Stromal cell of bone marrow (primary cell): Measurements from ENCODE around the gene CPNE6.

Experiments used
- DNase-seq: peaks from one replicate; pipeline ENCODE4 v3.0.0-alpha.2; 2012; ENCODE audit warnings: low read depth

CPNE6 gene

DNA sequence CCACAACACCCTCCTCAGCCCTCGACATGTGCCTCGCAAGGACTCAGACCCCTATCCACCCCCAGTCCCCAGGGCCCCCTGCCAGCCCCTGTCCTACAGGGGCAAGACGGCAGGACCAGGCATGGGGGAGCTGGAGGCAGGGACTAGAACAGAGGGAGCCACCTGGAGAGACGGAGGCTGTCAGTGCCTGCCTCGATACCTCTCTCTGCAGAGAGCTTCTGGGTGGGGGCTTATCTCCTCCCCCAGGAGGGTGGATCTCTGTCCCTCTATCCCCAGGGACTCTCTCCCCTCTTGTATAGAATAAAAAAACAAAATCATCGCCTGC lies 2.0 kb upstream of the CPNE6 start:
- no peak for DNase-seq

DNA sequence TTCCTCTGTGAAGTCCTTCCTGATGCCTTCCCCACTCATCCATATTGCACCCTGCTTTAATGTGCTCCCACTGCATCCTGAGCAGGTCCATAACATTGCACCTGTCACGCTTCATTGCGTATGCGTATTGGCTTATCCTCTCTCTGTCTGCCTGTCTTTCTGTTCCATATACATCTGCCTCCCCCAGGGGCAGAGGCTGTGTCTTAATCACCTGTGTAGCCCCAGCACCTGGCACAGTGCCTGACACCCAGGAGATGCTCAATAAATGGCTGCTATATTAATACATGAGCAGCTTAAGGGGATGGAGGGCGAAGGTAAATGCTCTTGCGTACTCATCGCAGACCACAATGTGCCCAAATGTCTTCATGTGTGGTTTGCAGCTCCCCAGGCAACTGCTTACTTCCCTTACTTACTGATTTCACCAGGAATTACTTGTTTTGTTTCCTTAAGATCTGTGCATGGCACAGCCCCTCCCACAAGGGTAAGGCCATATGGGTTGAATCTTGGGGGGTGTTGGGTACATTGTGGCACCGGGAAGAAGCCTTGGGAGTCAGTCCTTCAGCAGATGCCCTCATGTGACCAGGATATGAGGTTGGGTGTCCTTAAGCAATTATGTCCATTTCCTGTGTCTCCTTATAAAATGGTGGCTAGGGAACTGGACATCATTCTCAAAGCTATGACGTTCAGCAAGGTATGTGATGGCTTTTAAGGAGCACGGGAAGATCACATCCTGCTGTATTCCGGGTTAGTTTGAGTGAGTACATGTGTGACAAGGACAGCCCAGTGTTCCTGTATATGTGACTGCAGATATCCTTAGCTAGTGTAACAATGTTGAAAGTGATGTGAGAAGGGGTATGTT lies 848 bp upstream of the CPNE6 start:
- DNase-seq: no peak

DNA sequence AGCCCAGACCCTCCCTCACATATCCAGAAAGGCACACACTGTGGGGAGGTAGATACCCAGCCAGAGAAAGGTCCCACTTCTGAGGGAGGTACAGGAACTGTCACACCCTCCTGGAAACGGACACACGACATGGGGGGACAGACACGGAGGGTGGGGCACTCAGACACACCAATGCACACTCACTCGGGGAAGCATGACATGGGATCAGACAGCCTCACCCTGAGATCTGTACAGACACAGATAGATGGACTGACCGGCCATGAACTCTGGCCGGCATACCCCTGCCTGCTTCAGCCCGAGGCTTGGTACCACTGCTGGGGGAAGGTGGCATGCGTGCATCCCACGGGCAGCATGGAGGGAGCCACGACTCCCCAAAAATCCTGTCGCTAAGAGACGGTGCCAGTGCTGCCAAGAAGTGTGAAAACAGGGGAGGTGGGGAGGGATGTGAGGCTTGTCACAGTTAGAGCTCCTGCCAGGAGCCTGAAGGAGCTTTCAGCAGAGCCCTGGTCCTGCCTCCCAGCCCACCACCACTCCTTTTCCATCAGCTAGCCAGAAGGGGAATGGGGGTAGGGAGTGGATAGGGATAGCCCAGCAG lies 571 bp downstream of the CPNE6 start:
- no peak for DNase-seq

DNA sequence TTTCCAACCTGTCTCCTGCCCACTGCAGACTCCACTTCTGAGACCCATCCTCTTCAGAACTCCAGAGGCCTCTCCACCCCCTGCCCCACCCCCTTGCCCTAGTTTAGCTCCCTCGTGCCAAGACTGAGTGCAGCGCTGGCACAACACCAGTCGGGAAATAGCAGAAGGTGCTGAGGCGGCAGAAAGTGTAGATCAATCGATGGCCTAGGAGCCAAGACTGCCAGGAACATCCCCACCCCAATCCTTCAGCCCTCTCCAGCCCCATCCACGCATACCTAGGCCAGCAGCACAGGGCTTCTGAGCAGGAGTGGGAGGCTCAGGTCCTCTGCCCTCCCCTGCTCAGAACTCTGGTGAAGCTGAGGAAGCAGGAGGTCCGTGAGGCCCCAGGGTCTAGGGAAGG lies 1.1 kb downstream of the CPNE6 start:
- no peak for DNase-seq

DNA sequence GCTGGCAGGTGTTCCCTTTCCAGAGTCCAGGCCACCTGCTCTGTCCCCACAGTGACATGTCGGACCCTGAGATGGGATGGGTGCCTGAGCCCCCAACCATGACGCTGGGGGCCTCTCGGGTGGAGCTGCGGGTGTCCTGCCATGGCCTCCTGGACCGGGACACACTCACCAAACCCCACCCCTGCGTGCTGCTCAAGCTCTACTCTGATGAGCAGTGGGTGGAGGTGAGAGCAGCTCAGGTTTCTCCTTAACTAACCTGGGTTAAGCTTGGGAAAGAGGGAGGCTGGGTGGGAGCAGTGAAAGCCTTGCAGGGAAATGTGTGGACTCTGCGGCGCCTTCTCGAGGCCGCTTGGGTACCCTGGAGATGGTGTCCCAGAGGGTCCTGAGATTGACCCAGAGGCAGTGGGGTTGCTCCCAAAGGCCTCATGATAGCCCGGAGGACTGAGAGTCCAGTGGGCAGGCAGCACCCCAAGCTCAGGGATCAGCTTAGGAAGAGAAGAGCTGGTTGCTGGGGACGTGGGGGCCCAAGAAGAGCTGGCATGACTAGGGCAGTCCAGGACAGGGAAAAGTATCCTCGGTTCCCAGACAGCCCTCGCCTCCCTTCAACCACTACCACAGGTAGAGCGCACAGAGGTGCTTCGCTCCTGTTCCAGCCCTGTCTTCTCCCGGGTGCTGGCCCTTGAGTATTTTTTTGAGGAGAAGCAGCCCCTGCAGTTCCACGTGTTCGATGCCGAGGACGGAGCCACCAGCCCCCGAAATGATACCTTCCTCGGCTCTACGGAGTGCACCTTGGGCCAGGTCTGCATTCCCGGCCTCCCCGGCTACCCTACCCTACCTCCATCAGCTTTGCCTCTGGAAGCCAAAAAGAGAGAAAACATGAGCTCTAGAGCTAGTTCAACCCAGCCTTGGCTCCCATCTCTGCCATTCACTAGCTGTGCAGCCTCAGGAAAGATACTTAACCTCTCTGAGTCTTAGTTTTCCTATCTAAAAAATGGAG lies 1.8 kb downstream of the CPNE6 start:
- DNase-seq: no peak

DNA sequence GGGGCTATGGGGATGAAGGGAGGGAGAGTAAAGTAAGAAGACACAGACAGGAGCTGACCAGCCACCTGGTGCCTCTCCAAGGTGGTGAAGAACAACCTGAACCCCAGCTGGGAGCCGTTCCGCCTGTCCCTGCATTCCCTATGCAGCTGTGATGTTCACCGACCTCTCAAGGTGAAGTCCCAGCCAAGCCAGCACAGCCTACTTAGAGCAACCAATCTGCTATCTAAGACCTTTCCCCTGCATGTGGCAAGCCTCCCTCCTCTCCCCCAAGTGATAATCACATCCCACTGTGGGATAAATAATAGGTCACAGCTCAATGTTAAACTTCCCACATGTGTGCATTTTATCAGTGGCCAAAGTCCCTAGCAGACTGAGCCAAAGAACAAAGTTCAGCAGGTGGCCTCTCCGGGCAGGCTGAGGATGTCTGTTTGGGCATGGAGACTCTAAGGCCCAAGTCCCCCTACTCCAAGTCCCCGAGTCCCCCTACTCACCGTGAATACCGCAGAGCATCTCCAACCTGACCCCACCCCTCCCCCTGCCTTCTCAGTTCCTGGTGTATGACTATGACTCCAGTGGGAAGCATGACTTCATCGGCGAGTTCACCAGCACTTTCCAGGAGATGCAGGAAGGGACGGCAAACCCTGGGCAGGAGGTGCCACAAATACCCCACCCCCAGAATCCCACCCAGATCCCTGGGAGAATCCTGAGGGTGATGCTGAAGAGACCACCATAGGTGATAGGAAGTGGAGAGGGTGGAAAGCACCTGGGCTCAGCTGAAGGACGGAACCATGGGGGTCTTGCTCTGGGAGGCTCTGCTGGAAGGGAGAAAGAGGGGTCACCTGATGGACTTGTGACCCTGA lies 3.5 kb downstream of the CPNE6 start:
- no peak for DNase-seq

DNA sequence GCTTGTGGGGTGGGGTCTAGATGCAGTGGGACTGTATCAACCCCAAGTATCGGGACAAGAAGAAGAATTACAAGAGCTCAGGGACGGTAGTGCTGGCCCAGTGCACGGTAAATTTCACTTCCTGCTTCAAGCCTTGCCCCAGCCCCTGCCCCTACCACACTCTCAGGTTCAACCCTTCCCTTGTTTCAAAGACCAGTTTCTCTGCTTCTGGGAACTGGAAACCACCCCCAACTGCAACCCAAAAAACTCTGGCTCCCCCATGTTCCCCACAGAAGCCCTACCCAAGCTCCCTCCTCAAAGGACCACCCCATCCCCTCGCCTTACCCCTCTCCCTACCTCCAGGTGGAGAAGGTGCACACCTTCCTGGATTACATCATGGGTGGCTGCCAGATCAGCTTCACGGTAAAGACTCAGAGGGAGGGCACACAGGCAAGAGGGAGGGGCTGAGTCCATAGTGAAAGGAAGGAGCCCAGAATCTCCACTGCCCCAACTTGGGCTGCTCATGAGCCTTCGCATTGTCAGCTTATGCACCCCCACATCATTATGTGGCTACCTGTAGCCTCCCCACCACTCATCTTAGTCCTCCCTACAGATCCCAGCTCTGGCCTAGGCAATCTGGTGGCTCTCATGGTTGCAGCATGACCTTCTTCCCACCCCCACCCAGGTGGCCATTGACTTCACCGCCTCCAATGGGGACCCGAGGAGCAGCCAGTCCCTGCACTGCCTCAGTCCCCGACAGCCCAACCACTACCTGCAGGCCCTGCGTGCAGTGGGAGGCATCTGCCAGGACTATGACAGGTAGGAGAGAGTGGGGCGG lies 4.3 kb downstream of the CPNE6 start:
- no peak for DNase-seq

DNA sequence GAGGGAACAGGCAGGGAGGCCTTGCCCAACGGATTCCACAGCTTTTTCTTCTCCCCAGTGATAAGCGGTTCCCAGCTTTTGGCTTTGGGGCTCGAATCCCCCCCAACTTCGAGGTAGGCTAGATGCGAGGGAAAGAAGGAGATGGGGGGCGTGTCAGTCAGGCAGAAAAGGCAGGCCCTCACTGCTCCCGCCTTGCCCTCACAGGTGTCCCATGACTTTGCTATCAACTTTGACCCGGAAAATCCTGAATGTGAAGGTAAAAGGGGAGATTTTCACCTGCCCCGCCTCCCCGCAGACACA lies 4.9 kb downstream of the CPNE6 start:
- no peak for DNase-seq

DNA sequence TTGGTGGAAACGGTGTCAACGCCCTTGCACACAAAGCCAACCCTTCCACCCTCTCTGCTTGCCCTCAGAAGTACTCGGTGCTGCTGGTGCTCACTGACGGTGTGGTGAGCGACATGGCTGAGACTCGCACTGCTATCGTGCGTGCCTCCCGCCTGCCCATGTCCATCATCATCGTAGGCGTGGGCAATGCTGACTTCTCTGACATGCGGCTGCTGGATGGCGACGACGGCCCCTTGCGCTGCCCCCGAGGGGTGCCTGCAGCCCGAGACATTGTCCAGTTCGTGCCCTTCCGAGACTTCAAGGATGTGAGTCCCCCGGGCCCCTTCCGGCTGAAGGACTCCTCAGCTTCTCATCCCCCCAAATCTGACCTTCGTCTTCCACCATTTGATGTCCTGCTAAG lies 5.7 kb downstream of the CPNE6 start:
- DNase-seq: no peak

DNA sequence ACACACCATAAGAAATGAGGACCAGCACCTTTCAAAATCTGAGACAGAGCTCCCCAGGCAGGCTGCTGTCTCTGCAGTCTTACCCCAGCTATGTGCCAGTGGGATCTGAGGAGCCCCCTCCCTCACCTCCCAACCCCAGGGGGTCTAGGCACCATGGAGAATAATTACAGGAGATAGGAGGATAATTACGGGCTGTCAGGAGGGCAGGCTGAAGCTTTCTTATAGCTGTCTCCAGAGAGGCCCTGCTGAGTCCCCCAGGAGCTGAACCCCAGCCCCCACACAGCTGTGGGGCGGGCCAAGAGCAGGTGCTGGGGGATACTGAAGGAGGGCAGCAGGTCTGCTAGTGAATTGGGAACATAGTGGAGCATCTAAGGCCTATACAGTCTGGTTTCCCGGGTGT lies 6.8 kb downstream of the CPNE6 start:
- no peak for DNase-seq

DNA sequence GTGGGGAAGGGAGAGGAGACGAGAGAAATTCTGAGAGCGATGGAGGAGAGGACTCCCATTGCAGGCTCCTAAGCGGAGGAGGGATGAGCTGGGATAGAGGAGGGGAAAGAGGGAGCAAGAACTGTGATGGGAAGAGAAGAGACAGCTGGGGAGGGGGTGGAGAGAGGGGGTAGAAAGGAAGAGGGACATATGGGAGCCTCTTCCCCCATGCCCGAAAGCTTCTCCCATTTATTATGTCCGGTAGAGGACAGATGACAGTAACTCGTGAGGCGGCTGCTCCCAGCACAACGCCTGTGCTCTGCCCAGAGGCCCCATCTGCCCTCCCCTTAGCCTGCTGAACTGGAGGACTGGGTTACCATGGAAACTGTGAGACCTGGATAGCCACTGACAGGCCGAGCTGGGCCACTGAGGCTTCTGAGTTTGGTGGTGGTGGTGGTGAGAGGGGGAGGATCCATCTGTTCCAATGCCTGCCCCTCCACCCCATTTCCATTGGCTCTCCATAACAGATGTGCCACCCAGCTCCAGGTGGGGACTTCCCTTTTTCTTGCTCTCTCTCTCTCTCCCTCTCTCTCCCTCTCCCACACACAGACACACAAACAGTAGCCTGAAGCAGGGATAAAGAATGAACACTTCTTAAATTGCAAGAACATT lies 8.3 kb downstream of the CPNE6 start:
- no peak for DNase-seq

DNA sequence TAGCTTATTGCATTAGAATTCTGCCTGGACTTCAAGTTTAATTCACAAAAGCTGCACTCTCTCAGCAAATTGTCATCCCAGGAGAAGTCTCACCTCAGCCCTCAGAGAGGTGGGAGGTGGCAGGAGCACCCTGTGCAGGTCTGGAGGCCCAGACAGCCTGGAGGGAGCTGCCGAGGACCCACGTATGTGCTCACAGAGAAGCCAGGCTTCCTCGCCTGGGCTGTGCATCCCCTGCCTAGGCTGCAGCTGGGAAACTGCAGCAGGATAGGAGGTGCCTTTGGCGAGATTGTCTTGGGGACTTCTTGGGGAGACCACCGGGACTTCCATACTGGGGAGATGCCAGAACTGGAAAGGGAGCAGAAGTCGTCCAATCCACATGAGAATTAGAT lies 8.8 kb downstream of the CPNE6 start:
- DNase-seq: no peak

DNA sequence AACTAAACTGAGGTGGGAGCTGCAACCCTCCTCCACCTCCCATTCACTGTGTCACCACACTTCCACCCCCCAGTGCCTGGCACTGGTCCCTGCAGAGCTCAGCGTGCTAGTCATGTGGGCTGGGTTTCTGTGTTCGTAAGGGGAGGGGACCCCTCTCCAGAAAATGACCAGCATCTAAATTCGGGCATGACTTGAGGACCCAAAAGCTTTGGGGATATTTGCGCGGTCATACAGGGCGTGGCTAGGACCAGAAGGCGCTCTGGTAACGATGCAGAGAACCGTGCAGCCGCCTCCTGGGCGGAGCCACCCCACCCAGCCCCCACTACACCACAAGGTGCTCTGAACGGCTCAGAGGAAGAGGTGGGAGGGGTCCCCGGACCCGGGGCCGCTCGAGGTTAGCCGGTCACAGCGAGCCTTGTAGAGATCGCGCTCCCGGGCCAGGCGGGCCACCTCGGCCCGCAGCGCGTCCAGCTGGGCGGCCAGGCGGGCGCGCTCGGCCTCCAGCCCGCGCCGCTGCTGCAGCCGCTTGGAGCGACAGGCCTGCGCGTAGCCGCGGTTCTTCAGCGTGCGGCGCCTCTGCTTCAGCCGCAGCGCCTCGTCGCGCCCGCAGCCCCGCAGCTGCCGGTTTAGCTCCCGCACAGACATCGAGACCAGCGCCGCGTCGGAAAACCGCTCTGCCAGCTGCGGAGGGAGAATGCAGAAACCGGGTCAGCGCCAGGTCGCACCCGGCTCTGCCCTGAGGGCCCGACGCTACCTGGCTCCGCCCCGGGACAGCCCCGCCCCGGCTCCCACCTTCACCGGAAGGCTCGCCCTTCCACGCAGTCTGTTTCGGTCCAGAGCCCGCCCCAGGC lies 9.8 kb downstream of the CPNE6 start:
- no peak for DNase-seq

DNA sequence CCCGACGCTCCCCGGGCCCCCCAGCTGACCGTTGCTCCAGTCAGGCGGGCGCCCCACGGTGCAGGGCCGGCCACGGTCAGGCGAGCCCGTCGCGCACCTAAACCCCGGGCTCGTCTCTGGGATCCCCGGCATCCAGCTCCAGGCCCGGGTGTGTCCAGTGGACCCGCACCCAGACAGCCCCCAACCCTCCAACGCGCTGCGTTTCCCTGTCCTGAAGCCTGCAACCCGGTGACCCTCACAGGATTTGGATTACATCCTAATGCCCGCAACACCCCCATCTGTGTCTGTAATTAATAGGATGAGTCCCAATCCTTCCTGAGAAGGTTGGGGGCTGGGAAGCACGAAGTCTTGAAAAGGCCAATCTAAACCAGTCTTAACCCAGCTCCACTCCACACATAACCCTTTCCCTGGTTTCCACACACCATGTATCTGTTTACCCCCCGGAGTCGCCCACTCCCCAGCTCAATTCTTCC lies 10.4 kb downstream of the CPNE6 start:
- DNase-seq: no peak

DNA sequence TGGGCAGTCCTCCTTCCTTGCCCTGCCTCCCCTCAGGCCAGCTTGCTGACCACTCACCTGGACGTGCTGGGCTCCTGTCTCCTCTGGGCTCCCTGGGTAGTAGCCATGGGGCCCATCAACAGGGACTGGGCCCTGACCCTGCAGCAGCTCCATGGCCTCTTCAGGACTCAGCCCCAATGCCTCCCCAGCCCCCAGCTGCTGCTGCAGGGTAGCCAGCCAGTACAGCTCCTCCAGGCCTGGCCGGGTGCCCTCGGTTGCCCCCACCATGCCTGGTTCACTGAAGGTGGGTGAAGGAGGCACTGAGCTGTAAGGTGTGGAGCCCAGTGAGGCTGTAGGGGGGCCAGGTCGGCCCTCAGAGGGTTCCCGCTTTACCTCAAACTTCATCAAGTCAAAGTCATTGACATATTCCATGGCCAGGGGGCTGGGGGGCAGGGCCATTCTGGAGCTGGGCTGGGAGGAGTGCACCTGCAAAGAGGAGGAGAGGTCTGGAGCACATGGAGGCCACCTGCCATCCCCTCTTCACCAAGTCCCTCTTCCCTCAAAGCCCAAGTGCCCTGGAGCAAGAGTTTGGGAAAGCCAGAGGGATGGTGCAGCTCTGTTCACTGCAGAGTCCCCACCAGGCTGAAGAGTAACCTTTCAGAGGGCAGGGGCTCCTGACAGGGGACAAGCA lies 11.2 kb downstream of the CPNE6 start:
- no peak for DNase-seq

DNA sequence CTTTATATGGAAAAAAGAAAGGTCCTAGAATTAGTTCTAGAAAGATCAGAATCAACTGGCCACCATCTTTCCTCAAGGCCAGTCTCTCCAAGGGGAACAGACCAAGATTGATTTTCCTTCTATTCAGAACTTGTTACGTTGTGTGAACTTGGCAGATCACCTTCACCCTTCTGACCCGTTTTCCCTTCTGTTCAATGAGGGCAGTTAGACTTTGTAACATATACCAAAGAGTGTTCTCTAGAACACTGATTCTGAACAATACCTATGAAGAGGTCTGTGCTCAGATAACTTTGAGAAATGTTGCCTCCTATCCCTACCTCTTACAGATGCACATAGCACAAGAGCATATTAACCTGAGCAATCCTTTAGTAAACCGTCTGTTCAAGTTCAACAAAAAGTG lies 12.1 kb downstream of the CPNE6 start:
- DNase-seq: no peak

DNA sequence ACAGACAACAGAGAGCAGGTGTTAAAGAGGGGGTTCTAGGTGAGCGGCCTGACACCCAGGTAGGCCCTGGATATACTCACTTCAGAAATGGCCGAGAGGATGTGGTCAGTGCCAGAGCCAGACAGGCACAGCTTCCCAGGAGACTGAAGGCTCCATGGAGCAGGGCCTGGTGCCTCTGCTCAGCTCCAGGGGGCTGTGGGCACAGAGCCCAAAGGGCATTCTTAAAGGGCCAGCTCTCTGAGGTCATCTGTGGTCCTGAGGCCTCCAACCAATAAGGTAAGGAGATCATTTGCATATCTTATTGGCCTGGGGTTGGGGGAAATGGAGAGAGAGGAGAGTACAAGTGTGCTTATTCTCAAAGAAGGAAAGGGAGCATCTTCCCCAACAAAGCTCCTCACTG lies 13.1 kb downstream of the CPNE6 start:
- DNase-seq: no peak

DNA sequence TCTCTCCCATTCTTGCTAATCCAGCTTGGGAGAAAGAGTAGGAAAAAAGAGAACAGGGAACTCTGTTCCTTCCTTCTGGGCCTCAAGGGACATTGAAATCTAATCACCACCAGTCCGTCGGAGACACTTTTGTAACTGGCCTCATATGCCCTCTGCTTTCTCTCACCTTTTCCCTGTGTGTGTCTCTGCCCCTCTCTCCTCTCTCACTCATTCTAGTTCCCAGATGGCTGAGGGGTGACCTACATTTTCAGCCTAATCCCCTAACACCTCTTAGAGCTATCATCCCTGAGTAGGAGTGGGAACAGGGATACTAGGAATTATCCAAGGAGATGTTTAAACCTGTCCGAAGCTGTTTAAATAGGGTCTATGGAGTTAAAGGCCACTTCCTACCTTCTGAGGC lies 13.9 kb downstream of the CPNE6 start:
- DNase-seq: no peak
